Stimulated activated CD4-positive, alpha-beta T cell treated with anti-CD3 and anti-CD28 coated beads, Interleukin-4, amount 100 ng/mL, for 4 hours (primary cell): ENCODE results near the gene PNPLA4.

ENCODE experiments used
- DNase-seq, 2 experiments: peaks; one replicate each; pipeline ENCODE4 v3.0.0-alpha.2; 2020

PNPLA4 gene

GRCh38 chrX:7852166-7852565, 75.0 kb downstream of the PNPLA4 start:
- DNase-seq = no peak
